B cell (primary cell): Measurements from ENCODE around the gene TICAM1.

ENCODE experiments used
- CTCF ChIP-seq: fragments of 200-600 bp; IDR thresholded peaks from one replicate; pipeline ENCODE4 v1.8.0; 2022; ENCODE audit warnings: antibody characterized with exemption, mild to moderate bottlenecking
- EZH2 ChIP-seq: IDR thresholded peaks from 2 replicates; pipeline ENCODE4 v1.6.1; 2012; ENCODE audit warnings: borderline replicate concordance, low read depth, mild to moderate bottlenecking, moderate library complexity, low read length; ENCODE audit not compliant: insufficient read depth, poor library complexity, severe bottlenecking

GRCh38 chr19:4772566-4772965 is 58.9 kb downstream of the TICAM1 start:
- TF ChIP-seq CTCF (no peak), EZH2 (no peak)
